Fibroblast of lung (primary cell): ENCODE results near the gene IGFN1. TPM values are rescaled to one million over a fixed set of nuclear protein-coding genes. Genes with fewer than 3 reads are reported as not detected.
"Not testable (repeated sequence)": the region's sequence is repeated elsewhere in the genome, so short reads cannot be mapped to it uniquely, and the experiment has no call there.

ENCODE experiments used
- DNase-seq, 2 donors: peaks; one replicate each; pipeline versions ENCODE4 v3.0.0 to v3.0.0-alpha.2; 2010; ENCODE audit warnings: low read depth in 2 of 2
- H2AFZ ChIP-seq: 2 replicates; pipeline ENCODE4 v1.5.1; 2012; ENCODE audit warnings: low read length, control low read depth, inconsistent platforms
- H3K27ac ChIP-seq: 2 replicates; pipeline ENCODE4 v1.5.1; 2011; ENCODE audit warnings: low read length, control low read depth; ENCODE audit not compliant: insufficient read depth
- H3K27me3 ChIP-seq: 2 replicates; pipeline ENCODE4 v1.5.1; 2011; ENCODE audit warnings: mild to moderate bottlenecking, low read length; ENCODE audit not compliant: control insufficient read depth, insufficient read depth
- H3K36me3 ChIP-seq: 2 replicates; pipeline ENCODE4 v1.5.1; 2011; ENCODE audit warnings: low read length; ENCODE audit not compliant: control insufficient read depth, insufficient read depth
- H3K4me1 ChIP-seq: 2 replicates; pipeline ENCODE4 v1.5.1; 2011; ENCODE audit warnings: low read length; ENCODE audit not compliant: control insufficient read depth, insufficient read depth; ENCODE audit errors: extremely low read depth
- H3K4me2 ChIP-seq: 2 replicates; pipeline ENCODE4 v1.5.1; 2011; ENCODE audit warnings: low read length, control low read depth; ENCODE audit not compliant: insufficient read depth; ENCODE audit errors: extremely low read depth
- H3K4me3 ChIP-seq, 4 experiments: fragments of 200-600 bp in 1 of 4; sonication (generic) in 1 of 4; replicated peaks in 1 of 4; 2 replicates each; pipeline ENCODE4 v1.5.1; 2011 to 2016; ENCODE audit warnings: low read length in 4 of 4, low read depth in 3 of 4, mild to moderate bottlenecking in 3 of 4, control low read depth in 2 of 4, inconsistent platforms in 1 of 4, mixed read lengths in 1 of 4; ENCODE audit not compliant: insufficient read depth in 1 of 4; ENCODE audit errors: control extremely low read depth in 1 of 4
- H3K79me2 ChIP-seq: 2 replicates; pipeline ENCODE4 v1.5.1; 2012; ENCODE audit warnings: mild to moderate bottlenecking, low read length, inconsistent platforms; ENCODE audit not compliant: control insufficient read depth, insufficient read depth
- H3K9ac ChIP-seq: 2 replicates; pipeline ENCODE4 v1.5.1; 2011; ENCODE audit warnings: mild to moderate bottlenecking, low read length, control low read depth; ENCODE audit not compliant: insufficient read depth
- H3K9me3 ChIP-seq: 2 replicates; pipeline ENCODE4 v1.5.1; 2012; ENCODE audit warnings: low read depth, low read length; ENCODE audit not compliant: control insufficient read depth, insufficient read depth
- H4K20me1 ChIP-seq: 2 replicates; pipeline ENCODE4 v1.5.1; 2011; ENCODE audit warnings: low read length; ENCODE audit not compliant: control insufficient read depth, insufficient read depth; ENCODE audit errors: extremely low read depth
- CTCF ChIP-seq, 2 donors: IDR thresholded peaks in 1 of 2; conservative IDR thresholded peaks in 1 of 2; 1 replicate in 1 of 2; 2 replicates in 1 of 2; pipeline ENCODE4 v1.5.1; 2011 to 2012; ENCODE audit warnings: low read length in 2 of 2, control low read depth in 1 of 2, inconsistent platforms in 1 of 2, low read depth in 1 of 2, mild to moderate bottlenecking in 1 of 2
- EZH2 ChIP-seq: IDR thresholded peaks from 2 replicates; pipeline ENCODE4 v1.5.1; 2012; ENCODE audit warnings: low read length, control low read depth, mild to moderate bottlenecking; ENCODE audit errors: missing control alignments
- polyA plus RNA-seq, 2 donors: library from polyadenylated mRNA; depleted of rRNA in 1 of 2; stranded (reverse) in 1 of 2; unstranded in 1 of 2; fragments of >200 nt; gene quantifications; 2 replicates each; pipeline ENCODE4 v1.2.1, GENCODE V29; 2011 to 2012; ENCODE audit warnings: missing spikeins in 1 of 2
- total RNA-seq: library from RNA; depleted of rRNA; stranded (reverse); fragments of >200 nt; gene quantifications from 2 replicates; pipeline ENCODE4 v1.2.1, GENCODE V29; 2014

The IGFN1 gene
- total and polyA plus RNA-seq, 2 donors (not counting 1 experiment from before 2014, with no cell fraction given), result 0.17 TPM; not detected in 1

- Histone ChIP-seq H3K9ac (no peak overlapping the region), H3K27ac (no peak overlapping the region), H3K4me2 (no peak overlapping the region), H4K20me1 (no peaks in the 10 kb centered on the region), H2AFZ (no peak overlapping the region), H3K36me3 (no peaks in the 10 kb centered on the region), H3K4me3 (no peak overlapping the region), H3K9me3 (no peaks in the 10 kb centered on the region), H3K4me1 (peaks cover 2% of the 10 kb centered on the region), H3K27me3 (peaks cover 24% of the 10 kb centered on the region), H3K79me2 (no peaks in the 10 kb centered on the region)
- DNase-seq, result no peak
- no peak for TF ChIP-seq CTCF (conservative IDR thresholded peaks at IDR 0.05 in 1 of 2, IDR thresholded peaks at IDR 0.05 in 1 of 2; ENCODE audit: low read depth in 1 of 2, low read length in 2 of 2)
- TF ChIP-seq EZH2, result no peak
Observed at GRCh38 chr1:201157949-201158348, 32.7 kb upstream of the IGFN1 start.

- H3K4me3 ChIP-seq, H3K27ac ChIP-seq, H3K9ac ChIP-seq, H3K79me2 ChIP-seq, H3K4me1 ChIP-seq, H4K20me1 ChIP-seq, H3K4me2 ChIP-seq, H3K9me3 ChIP-seq, DNase-seq, H2AFZ ChIP-seq, H3K36me3 ChIP-seq: not testable (repeated sequence)
- peaks cover 18% of the 10 kb centered on the region for H3K27me3 ChIP-seq
Observed at GRCh38 chr1:201163036-201163435, 27.6 kb upstream of the IGFN1 start.

GRCh38 chr1:201163707-201164106 lies 26.9 kb upstream of the IGFN1 start:
- Histone ChIP-seq H3K27ac (no peak overlapping the region), H3K27me3 (peaks cover 15% of the 10 kb centered on the region), H2AFZ (no peak overlapping the region), H3K4me2 (no peak overlapping the region), H4K20me1 (no peaks in the 10 kb centered on the region), H3K9ac (no peak overlapping the region), H3K4me3 (no peak overlapping the region), H3K79me2 (no peaks in the 10 kb centered on the region), H3K36me3 (no peaks in the 10 kb centered on the region), H3K4me1 (no peaks in the 10 kb centered on the region), H3K9me3 (no peaks in the 10 kb centered on the region)
- no peak for TF ChIP-seq CTCF (conservative IDR thresholded peaks at IDR 0.05 in 1 of 2, IDR thresholded peaks at IDR 0.05 in 1 of 2; ENCODE audit: low read depth in 1 of 2, low read length in 2 of 2)
- no peak for TF ChIP-seq EZH2
- DNase-seq, result no peak
